GM21390 (cell line): Measurements from ENCODE around the gene P2RY14.

Experiments used
- ATAC-seq: cut with Tn5 transposase; IDR thresholded peaks from one replicate; pipeline ENCODE4 v1.9.1; 2021; ENCODE audit not compliant: unreplicated experiment

Gene P2RY14

DNA sequence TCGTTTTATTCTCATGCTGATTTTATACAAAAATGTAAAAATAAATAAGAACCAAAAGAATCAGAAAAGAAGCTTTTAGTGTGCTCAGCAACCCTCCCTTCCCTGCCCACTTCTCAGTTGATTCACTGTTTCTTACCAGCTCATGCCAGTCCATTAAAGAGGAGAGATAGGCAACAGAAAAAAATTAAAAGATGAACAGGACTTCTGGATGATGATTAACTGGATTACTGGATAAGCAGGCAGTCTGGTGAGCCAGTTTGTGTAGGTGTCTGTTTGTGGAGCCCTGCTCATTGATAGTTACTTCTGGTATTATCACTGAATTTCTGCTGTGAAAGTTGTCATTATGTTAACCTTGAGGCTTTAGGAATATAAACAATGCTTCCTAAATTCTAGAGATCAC, 60.2 kb downstream of the P2RY14 start:
- no peak for ATAC-seq

DNA sequence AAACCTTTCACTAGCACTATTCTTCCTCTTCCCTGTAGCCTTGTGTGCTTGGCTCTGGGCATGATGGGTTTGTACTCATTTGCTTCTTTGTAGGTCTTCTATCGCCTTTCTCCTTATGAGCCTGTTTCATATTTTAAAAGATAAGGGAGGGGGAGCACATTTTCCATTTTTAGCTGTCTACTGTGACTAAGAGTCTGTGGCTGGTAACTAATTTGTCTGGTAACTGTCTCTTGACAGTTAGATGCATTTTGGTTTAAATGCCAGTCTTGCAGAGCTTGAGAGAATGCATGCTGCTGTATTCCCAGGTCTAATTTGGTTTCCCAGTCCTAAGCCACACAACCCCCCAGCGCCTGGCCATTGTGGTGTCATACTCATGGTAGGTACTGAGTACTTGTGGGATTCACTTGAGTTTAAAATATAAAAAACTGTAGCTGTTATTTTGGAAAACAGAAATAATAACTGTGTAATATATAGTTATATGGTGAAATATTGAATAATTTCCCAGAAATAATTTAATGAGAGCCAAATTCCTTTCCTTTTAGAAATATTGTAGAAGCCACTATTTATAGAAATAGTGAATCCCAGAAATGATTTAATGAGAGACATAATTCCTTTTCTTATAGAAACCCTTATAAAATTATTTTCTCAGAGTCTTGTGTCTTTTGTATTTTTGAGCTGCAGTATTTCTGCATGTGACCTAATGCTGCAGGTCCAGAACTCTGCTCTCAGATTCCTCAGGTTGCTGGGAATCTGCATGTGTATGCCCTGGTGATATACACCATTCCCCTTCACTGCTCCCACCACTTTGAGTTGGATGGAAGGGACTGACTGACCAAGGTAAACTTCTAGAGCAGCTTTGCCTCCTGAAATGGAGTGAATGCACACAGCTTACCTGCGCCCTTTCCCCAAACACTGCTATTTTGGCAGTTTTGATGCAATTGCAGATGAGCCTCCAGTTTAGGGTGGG, 61.4 kb downstream of the P2RY14 start:
- ATAC-seq = no peak

- ATAC-seq = no peak
These were observed 63.9 kb downstream of the P2RY14 start for GRCh38 chr3:151214459-151214858.

DNA sequence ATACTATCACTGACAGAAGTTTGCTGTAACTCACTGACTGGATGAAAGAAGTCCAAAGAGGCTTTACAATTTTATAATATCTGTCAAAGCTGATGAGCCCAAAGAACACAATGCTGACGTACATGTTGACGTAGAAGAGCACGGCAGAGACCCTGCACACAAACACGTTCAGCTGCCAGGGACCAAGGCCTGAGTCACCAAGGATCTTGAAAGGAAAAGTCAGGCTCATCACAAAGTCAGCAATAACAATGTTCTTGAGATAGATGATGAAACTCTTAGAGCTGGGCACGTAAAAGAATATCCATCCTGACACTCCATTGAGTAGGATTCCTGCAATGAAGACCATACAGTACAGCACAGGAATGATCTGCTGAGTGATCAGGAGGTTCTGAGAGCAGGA, 64.5 kb downstream of the P2RY14 start:
- no peak for ATAC-seq

DNA sequence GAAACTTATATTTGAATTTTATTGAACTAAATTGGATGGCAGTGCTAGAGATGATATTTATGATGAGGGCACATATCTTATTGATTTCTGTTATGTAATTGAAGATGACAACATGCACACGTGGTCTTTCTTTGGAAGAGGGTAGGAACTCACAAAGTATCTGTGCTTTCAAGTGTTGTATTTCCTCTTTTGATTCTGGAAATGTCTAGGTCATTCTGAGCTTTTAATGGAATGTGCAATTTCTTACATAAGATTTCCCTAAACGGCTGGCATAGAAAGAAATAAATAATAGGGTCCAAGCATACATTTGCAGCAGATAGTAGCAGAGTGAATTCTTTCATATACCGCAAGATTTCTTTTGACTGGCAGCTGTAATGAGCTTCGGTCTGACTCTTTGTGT, 65.2 kb downstream of the P2RY14 start:
- ATAC-seq = no peak

DNA sequence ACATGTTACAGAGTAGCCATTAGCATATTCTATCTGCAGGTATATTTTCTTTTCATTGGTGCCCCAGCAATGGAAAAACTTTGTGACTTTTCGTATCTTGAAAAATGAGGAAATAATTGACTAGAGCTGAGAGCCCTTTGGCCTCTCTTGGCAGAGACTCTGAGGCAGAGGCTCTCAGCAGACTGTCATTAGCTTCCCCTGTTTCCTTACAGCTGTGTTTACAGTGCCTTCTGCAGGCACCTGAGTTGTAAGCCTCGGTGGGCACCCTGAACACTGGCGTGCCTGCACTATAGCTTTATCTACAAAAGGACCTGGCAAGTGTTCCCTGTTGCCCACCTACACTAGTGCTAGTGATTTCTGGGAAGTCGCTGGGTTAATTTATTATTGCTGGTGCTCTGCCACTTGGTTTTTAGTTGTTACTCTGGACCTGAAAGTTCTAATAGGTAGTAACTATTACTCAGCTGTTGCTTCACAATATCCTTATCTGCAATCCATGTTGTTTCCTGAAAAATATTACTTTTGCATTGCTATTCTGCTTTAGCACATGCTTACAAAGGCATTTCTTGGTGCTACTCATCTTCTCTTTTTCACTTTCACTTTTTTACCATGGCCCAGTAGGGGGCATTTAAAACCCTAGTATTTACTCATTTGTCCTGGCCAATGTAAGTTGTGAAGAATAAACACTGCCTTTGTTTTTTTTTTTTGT, 67.5 kb downstream of the P2RY14 start:
- ATAC-seq = peak; percentile 79

- no peak for ATAC-seq
These were observed 68.7 kb downstream of the P2RY14 start for GRCh38 chr3:151209654-151210053.

DNA sequence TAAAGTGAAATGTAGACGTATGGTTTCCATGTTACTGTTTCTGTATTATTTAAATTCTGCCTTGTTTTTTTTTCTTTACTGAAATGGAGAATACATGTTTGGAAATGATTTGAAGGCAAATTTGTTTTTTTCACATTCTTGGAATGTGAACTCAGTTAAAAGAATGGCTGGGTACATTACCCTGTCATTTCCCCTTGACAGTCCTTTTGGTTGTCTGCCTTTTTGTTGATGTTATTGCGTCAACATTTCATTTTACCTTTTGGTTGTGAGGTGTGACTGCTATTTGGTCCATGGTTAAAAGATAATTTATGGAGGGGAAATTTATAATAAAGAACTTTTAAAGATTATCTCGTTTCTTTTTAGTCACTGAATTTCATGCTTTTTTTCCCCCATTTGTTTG, 72.1 kb downstream of the P2RY14 start:
- ATAC-seq = no peak

DNA sequence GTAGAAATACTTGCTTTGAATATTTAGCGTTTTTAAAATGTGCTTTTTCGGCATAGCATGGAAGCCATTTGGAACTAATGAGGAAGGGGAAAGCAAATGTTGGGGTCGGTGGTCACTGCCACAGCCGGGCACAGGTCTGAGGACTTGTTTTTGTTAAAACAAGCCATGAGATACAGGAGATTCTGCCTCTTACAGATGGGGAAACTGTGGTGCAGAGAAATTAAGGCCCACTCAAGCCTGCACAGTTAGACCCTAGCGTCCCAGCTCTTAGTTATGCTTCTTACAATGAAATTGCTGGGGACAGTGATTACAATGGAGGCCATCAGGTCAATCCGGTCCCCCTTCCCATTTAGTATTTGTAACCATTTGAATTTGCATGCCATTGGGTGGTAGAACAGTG, 72.9 kb downstream of the P2RY14 start:
- ATAC-seq = no peak

DNA sequence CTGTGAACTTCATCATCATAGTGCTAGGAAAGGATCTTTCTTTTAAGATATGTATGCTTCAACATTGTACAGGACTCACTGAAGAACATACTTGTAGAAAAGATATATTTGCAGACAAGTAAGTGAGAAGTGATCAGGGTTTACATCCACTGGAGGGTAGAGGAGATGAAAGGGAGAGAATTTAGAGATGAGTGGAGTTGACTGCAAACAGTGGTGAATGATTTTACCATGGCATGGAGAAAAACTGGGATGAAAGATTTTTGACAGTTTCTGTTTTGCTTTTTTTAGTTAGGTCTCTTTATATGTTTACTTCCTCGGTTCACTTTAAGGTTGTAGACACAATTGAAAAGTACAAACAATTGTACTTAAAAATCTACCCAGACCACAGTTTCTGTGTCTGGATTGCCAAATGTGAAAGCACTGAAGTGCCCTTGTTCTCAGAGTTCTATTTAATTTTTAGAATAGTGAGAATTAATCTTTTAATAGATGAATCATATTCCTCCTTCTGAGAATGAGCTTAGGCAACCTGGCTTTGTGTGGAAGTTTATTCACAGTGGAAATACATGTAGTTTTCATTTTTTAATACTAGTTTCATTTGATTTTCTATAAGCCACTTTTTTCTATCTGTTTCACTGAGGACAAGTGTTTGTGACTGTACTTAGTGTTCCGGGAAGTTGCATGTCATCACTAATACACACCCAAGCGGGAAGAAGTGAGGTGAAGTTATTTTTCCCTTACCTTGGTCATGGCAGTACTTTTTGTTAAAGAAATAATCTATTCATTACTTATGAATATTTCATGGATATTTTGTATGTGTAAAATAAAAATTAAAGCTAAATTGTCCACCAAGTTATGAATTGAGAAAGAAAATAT, 73.6 kb downstream of the P2RY14 start:
- ATAC-seq = no peak

DNA sequence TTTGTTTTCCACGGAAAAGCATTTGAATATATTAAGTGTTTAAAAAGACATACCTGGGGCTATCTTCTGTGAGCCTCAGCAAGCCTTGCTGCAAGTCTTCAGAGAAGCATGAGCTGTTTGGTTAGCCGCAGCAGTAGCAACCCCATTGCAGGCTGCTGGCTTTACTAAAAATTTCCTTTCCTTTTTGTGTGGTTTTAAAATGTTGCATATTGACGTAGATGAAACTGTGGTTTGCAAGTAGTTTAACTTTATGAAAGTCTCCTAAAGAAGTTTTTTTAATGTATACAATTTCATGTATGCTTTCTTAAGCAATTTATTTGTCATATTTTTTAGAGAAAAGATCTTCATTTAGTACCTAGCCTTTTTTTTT, 75.3 kb downstream of the P2RY14 start, which contains the start of gene GPR171:
Gene GPR171, minus strand, starts transcription at position 166 of the 370 bp plus-strand sequence. CDS start 3,830 bp downstream, outside the sequence.
- peak; percentile 87 for ATAC-seq

DNA sequence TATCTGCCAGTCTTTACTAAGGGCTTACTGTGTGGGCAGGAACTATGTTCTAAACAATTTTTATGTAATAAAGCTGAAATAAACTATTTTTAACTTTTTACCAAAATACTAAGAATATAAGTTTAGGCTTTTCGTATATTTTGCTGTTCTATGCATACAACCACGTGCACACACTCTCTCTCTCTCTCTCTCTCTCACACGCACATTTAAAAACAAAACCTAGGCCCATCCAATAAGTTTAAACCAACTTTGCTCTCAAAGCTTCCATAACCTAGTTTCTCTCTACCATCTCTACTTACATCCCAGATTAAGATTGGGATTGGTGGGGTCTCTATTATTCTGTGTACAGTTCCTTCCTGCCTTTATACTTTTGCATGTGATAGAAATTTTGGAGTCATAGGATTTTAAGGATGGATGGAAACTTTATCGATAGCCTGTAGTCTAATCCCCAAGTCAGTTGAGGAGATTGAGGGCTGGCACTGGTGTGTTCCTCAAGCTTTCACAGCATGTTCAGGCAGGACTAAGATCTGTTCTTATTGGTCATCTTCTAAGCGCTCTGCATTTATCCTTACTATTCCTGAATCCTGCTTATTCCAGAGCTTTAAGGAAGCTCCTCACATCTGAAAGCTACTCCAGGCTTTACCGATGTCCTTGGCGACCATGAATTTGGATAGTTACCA, 77.2 kb downstream of the P2RY14 start:
- ATAC-seq = no peak

GRCh38 chr3:151200586-151200985, 77.8 kb downstream of the P2RY14 start:
- no peak for ATAC-seq

GRCh38 chr3:151199554-151200438, 78.5 kb downstream of the P2RY14 start:
- ATAC-seq = no peak

GRCh38 chr3:151198849-151199248, 79.5 kb downstream of the P2RY14 start:
- ATAC-seq = no peak

- no peak for ATAC-seq
These were observed 80.2 kb downstream of the P2RY14 start for GRCh38 chr3:151197981-151198767.

- ATAC-seq = no peak
These were observed 81.1 kb downstream of the P2RY14 start for GRCh38 chr3:151197228-151197627.

- no peak for ATAC-seq
These were observed 81.9 kb downstream of the P2RY14 start for GRCh38 chr3:151196434-151196833.

DNA sequence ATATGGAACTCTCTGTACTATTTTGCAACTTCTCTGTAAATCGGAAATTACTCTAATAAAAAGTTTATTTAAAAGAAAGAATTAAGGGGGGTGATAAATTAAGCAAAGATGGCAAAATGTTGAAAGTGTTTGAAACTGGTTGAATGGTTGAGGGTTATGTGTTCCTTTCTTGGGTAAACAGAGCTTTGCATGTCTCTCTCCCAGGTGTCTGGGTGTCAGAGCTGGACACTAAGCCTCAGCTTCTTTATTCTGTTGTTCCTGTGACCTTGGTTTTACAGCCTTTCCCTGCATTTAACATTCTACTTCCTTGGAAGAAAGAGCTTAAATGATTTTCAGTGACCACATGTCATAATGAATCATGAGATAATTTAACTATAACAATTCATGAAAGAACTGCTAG, 82.5 kb downstream of the P2RY14 start:
- no peak for ATAC-seq
